Natural killer cell (primary cell): ENCODE results near the gene PDXP. TPM values are rescaled to one million over a fixed set of nuclear protein-coding genes. Genes with fewer than 3 reads are reported as not detected.
A peak's percentile ranks its signal among the peaks of the same experiment; 100 is the strongest.

Experiments
- ATAC-seq, 3 donors: fragments of 150-1000 bp in 2 of 3; fragments of 200-7000 bp in 1 of 3; cut with Tn5 transposase; 1 replicate in 1 of 3; 2 replicates in 2 of 3; pipeline ENCODE4 v1.10.0; 2021; ENCODE audit warnings: mild to moderate bottlenecking in 2 of 3, moderate library complexity in 2 of 3
- DNase-seq, 2 donors: peaks; one replicate each; pipeline versions ENCODE4 v3.0.0 to v3.0.0-alpha.2; 2013 to 2021; ENCODE audit warnings: mixed read lengths in 1 of 2
- H3K27ac ChIP-seq: one replicate; pipeline ENCODE4 v1.5.1; 2013; ENCODE audit warnings: mild to moderate bottlenecking, low read length
- H3K27me3 ChIP-seq: one replicate; pipeline ENCODE4 v1.6.1; 2013; ENCODE audit warnings: low read length; ENCODE audit not compliant: control insufficient read depth, insufficient read depth
- H3K36me3 ChIP-seq: one replicate; pipeline ENCODE4 v1.6.1; 2013; ENCODE audit warnings: low read length; ENCODE audit not compliant: control insufficient read depth, insufficient read depth
- H3K4me1 ChIP-seq: one replicate; pipeline ENCODE4 v1.6.1; 2013; ENCODE audit warnings: low read length; ENCODE audit not compliant: control insufficient read depth, insufficient read depth
- H3K4me3 ChIP-seq: one replicate; pipeline ENCODE4 v1.5.1; 2013; ENCODE audit warnings: low read length
- H3K9me3 ChIP-seq: one replicate; pipeline ENCODE4 v1.6.1; 2013; ENCODE audit warnings: low read length; ENCODE audit not compliant: control insufficient read depth, insufficient read depth
- H3K27ac Mint-ChIP-seq, 2 donors: one replicate each; pipeline ENCODE4 v1.8.0; 2022; ENCODE audit warnings: mild to moderate bottlenecking in 2 of 2, mixed read lengths in 2 of 2, moderate library complexity in 1 of 2
- H3K27me3 Mint-ChIP-seq, 2 donors: one replicate each; pipeline ENCODE4 v1.8.0; 2022; ENCODE audit warnings: low read depth in 2 of 2, mixed read lengths in 2 of 2
- H3K36me3 Mint-ChIP-seq: one replicate; pipeline ENCODE4 v1.8.0; 2022; ENCODE audit warnings: mixed read lengths
- H3K4me1 Mint-ChIP-seq, 2 donors: one replicate each; pipeline ENCODE4 v1.8.0; 2022; ENCODE audit warnings: mixed read lengths in 2 of 2
- H3K4me3 Mint-ChIP-seq: one replicate; pipeline ENCODE4 v1.8.0; 2022; ENCODE audit warnings: mild to moderate bottlenecking, moderate library complexity, mixed read lengths
- H3K9me3 Mint-ChIP-seq, 2 donors: one replicate each; pipeline ENCODE4 v1.8.0; 2022; ENCODE audit warnings: mixed read lengths in 2 of 2
- WGBS: methylation state at CpG from one replicate; pipeline ENCODE4 v1.1.7; 2013; ENCODE audit warnings: missing lambda C conversion rate; ENCODE audit not compliant: insufficient coverage; 5-methylcytosine and 5-hydroxymethylcytosine counted together
- intact Hi-C: fragments of 100-400 bp; cut with micrococcal nuclease; formaldehyde crosslinking; loops from one replicate; pipeline ENCODE4 v1.14.2; 2022
- total RNA-seq, 4 donors: library from RNA; stranded (reverse); fragments of 120-200 nt in 1 of 4; gene quantifications; one replicate each; pipeline versions ENCODE4 v1.2.3 to v1.2.4, GENCODE V29; 2013 to 2022
- TF ChIP-seq, protein P1 (sequence below): fragments of 200-600 bp; IDR thresholded peaks from one replicate; pipeline ENCODE4 v1.8.0; 2022; ENCODE audit warnings: antibody characterized with exemption

The PDXP gene
- total RNA-seq, 3 donors from 2014 or later (not counting 1 experiment from before 2014, with no cell fraction given), result 8.3 to 14.2 (median 13.4) TPM

- peaks cover 86% of the 10 kb centered on the region for H3K36me3 ChIP-seq
- no peak for ATAC-seq
- intact Hi-C loops, result no loop called here
- no peak overlapping the region for H3K27ac ChIP-seq
- Mint-ChIP-seq H3K4me1 (peaks cover 12 to 29% of the 10 kb centered on the region in 2 donors), H3K27me3 (no peaks in the 10 kb centered on the region), H3K4me3 (no peak overlapping the region), H3K27ac (no peak overlapping the region), H3K36me3 (no peaks in the 10 kb centered on the region), H3K9me3 (no peaks in the 10 kb centered on the region)
- no peaks in the 10 kb centered on the region for H3K27me3 ChIP-seq
- TF ChIP-seq, protein P1, sequence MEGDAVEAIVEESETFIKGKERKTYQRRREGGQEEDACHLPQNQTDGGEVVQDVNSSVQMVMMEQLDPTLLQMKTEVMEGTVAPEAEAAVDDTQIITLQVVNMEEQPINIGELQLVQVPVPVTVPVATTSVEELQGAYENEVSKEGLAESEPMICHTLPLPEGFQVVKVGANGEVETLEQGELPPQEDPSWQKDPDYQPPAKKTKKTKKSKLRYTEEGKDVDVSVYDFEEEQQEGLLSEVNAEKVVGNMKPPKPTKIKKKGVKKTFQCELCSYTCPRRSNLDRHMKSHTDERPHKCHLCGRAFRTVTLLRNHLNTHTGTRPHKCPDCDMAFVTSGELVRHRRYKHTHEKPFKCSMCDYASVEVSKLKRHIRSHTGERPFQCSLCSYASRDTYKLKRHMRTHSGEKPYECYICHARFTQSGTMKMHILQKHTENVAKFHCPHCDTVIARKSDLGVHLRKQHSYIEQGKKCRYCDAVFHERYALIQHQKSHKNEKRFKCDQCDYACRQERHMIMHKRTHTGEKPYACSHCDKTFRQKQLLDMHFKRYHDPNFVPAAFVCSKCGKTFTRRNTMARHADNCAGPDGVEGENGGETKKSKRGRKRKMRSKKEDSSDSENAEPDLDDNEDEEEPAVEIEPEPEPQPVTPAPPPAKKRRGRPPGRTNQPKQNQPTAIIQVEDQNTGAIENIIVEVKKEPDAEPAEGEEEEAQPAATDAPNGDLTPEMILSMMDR, result no peak
- H3K9me3 ChIP-seq, result no peaks in the 10 kb centered on the region
- no peak overlapping the region for H3K4me3 ChIP-seq
- H3K4me1 ChIP-seq, result peaks cover 16% of the 10 kb centered on the region
- 96% methylated on average over 8 of the region's 9 CpGs for WGBS
- DNase-seq, result no peak
These were observed 11.2 kb upstream of the PDXP start for GRCh38 chr22:37647317-37647716.

- peaks cover 83% of the 10 kb centered on the region for H3K36me3 ChIP-seq
- TF ChIP-seq, protein P1, result no peak
- peaks cover 10% of the 10 kb centered on the region for H3K4me1 ChIP-seq
- no peaks in the 10 kb centered on the region for H3K36me3 Mint-ChIP-seq
- intact Hi-C loops, result no loop called here
- no peaks in the 10 kb centered on the region for H3K9me3 Mint-ChIP-seq
- no peak for ATAC-seq
- H3K4me3 ChIP-seq, result no peak overlapping the region
- H3K27ac ChIP-seq, result no peak overlapping the region
- 98% methylated on average over 9 of the region's 9 CpGs for WGBS
- no peak for DNase-seq
- H3K27ac Mint-ChIP-seq, result peak overlapping the region in 1 of 2 donors; percentile 36
- H3K27me3 ChIP-seq, result no peaks in the 10 kb centered on the region
- peaks cover 12 to 23% of the 10 kb centered on the region in 2 donors for H3K4me1 Mint-ChIP-seq
- no peaks in the 10 kb centered on the region for H3K9me3 ChIP-seq
- H3K27me3 Mint-ChIP-seq, result no peaks in the 10 kb centered on the region
- H3K4me3 Mint-ChIP-seq, result no peak overlapping the region
These were observed 10.6 kb upstream of the PDXP start for GRCh38 chr22:37647928-37648327.

- no peaks in the 10 kb centered on the region for H3K36me3 Mint-ChIP-seq
- DNase-seq, result no peak
- no peaks in the 10 kb centered on the region for H3K27me3 Mint-ChIP-seq
- TF ChIP-seq, protein P1, result no peak
- H3K9me3 Mint-ChIP-seq, result no peaks in the 10 kb centered on the region
- H3K27ac ChIP-seq, result no peak overlapping the region
- 96% methylated on average over 17 of the region's 17 CpGs for WGBS
- H3K27ac Mint-ChIP-seq, result no peak overlapping the region
- no peaks in the 10 kb centered on the region for H3K9me3 ChIP-seq
- H3K4me3 Mint-ChIP-seq, result no peak overlapping the region
- peaks cover 0 to 5% of the 10 kb centered on the region in 2 donors for H3K4me1 Mint-ChIP-seq
- intact Hi-C loops, result no loop called here
- peaks cover 76% of the 10 kb centered on the region for H3K36me3 ChIP-seq
- H3K4me1 ChIP-seq, result no peaks in the 10 kb centered on the region
- no peaks in the 10 kb centered on the region for H3K27me3 ChIP-seq
- H3K4me3 ChIP-seq, result no peak overlapping the region
- no peak for ATAC-seq
These were observed 7.9 kb upstream of the PDXP start for GRCh38 chr22:37650463-37651136.
